ENCODE results near the gene RAB14. TPM values are rescaled to one million over a fixed set of nuclear protein-coding genes. Genes with fewer than 3 reads are reported as not detected.
"Not testable (repeated sequence)": the region's sequence is repeated elsewhere in the genome, so short reads cannot be mapped to it uniquely, and the experiment has no call there.

RAB14 gene
- total and polyA plus RNA-seq, 10 of the 15 experiments (the other 5 are each of a cell fraction or from before 2014, with no cell fraction given): 16.7 to 59.9 (median 25.4) TPM

- H3K27ac ChIP-seq (ENCODE audit: control insufficient read depth, insufficient read depth); H3K9me3 ChIP-seq (replicated peaks; ENCODE audit: control insufficient read depth, insufficient read depth, low read length); H4K20me1 ChIP-seq (ENCODE audit: control insufficient read depth, insufficient read depth); H3K27me3 ChIP-seq (replicated peaks in 1 of 2; ENCODE audit: control insufficient read depth in 2 of 2, insufficient read depth in 2 of 2, low read length in 1 of 2); BruUV-seq (replicated peaks); DNase-seq (ENCODE audit: low read depth, low spot score); POLR2A ChIA-PET; FAIRE-seq; in situ Hi-C loops (cut with MboI); intact Hi-C loops (cut with micrococcal nuclease; ENCODE audit: unreplicated experiment); H2AFZ ChIP-seq (ENCODE audit: control insufficient read depth, low read depth, low read length); H3K4me1 ChIP-seq (ENCODE audit: control insufficient read depth, insufficient read depth, low read length); H3K4me3 ChIP-seq; H3K9ac ChIP-seq (ENCODE audit: control insufficient read depth, insufficient read depth, low read length); H3K4me2 ChIP-seq (ENCODE audit: control insufficient read depth, insufficient read depth); ATAC-seq; RAD21 ChIA-PET (ENCODE audit: unreplicated experiment); H3K79me2 ChIP-seq (ENCODE audit: control insufficient read depth, insufficient read depth, low read length); CTCF ChIA-PET: not testable (repeated sequence)
- 10% methylated on average over 3 of the region's 3 CpGs for WGBS (ENCODE audit: insufficient coverage, insufficient replicate concordance, low lambda C conversion rate, missing lambda C conversion rate)
- TF ChIP-seq SPI1 (IDR thresholded peaks at IDR 0.05; ENCODE audit: borderline replicate concordance, insufficient read depth, low read depth, low read length): peak; percentile 63
- SMC1A ChIA-PET (ENCODE audit: uncharacterized antibody, unreplicated experiment): interaction anchor here (0.7 to 1.0 kb wide), 2 partner anchors 26 to 32 kb away, joined by 3 to 4 read pairs; no protein-coding TSS in a partner anchor
- H3K36me3 ChIP-seq (ENCODE audit: control insufficient read depth in 2 of 2, insufficient read depth in 2 of 2, low read length in 1 of 2): peaks cover 7 to 17% of the 10 kb centered on the region in 2 experiments
These were observed 72.3 kb downstream of the RAB14 start for GRCh38 chr9:121129384-121129783.

Small RNA genes within 50 kb of the gene (small RNA-seq; reads per million reads assigned to genes)
- not detected for gene RN7SL181P

Other genes starting within 250 kb of the RAB14 start
- 1.2 and 2.4 TPM in 2 replicates for gene C5, start 151.6 kb downstream of the RAB14 start, total RNA-seq (2014; rRNA removed)
- gene C5, start 151.6 kb downstream of the RAB14 start, total RNA-seq (2014; rRNA removed; fragmentation: Illumina TruSeq; extraction: Trizol): 1.8 and 2.1 TPM in 2 replicates
- gene C5, start 151.6 kb downstream of the RAB14 start, total RNA-seq (2021): 1.4 and 1.5 TPM in 2 replicates
- 1.1 and 2.2 TPM in 2 replicates for gene C5, start 151.6 kb downstream of the RAB14 start, polyA plus RNA-seq (2011; rRNA removed)
- 1.2 and 2.4 TPM in 2 replicates for gene C5, start 151.6 kb downstream of the RAB14 start, polyA plus RNA-seq (2014; fragmentation: Illumina TruSeq; extraction: Trizol)
- under 1 TPM; 0.39 to 0.60 TPM for gene C5, start 151.6 kb downstream of the RAB14 start, polyA plus RNA-seq (2014; fragmentation: Nextera tagmentation; extraction: Ambion mirVana)
- 2.0 and 2.2 TPM in 2 replicates for gene C5, start 151.6 kb downstream of the RAB14 start, polyA plus RNA-seq (2014; rRNA removed)
- gene C5, start 151.6 kb downstream of the RAB14 start, polyA plus RNA-seq (2016; fragmentation: Nextera tagmentation; extraction: Ambion mirVana): 1 to 10 TPM; 1.1 to 1.5 TPM
- gene CNTRL, start 126.9 kb downstream of the RAB14 start, total RNA-seq (2014; rRNA removed): 34.3 and 37.5 TPM in 2 replicates
- 65.4 and 66.3 TPM in 2 replicates for gene CNTRL, start 126.9 kb downstream of the RAB14 start, total RNA-seq (2014; rRNA removed; fragmentation: Illumina TruSeq; extraction: Trizol)
- 48.2 and 50.8 TPM in 2 replicates for gene CNTRL, start 126.9 kb downstream of the RAB14 start, total RNA-seq (2021)
- 59.0 and 81.7 TPM in 2 replicates for gene CNTRL, start 126.9 kb downstream of the RAB14 start, polyA plus RNA-seq (2011; rRNA removed)
- 53.9 and 66.5 TPM in 2 replicates for gene CNTRL, start 126.9 kb downstream of the RAB14 start, polyA plus RNA-seq (2014; fragmentation: Illumina TruSeq; extraction: Trizol)
- 10 to 100 TPM; 20.0 to 22.0 TPM for gene CNTRL, start 126.9 kb downstream of the RAB14 start, polyA plus RNA-seq (2014; fragmentation: Nextera tagmentation; extraction: Ambion mirVana)
- 27.2 and 32.1 TPM in 2 replicates for gene CNTRL, start 126.9 kb downstream of the RAB14 start, polyA plus RNA-seq (2014; rRNA removed)
- 10 to 100 TPM; 37.3 to 40.2 TPM for gene CNTRL, start 126.9 kb downstream of the RAB14 start, polyA plus RNA-seq (2016; fragmentation: Nextera tagmentation; extraction: Ambion mirVana)
- 6.3 and 8.1 TPM in 2 replicates for gene GSN, start 66.3 kb upstream of the RAB14 start, total RNA-seq (2014; rRNA removed)
- 5.1 and 5.9 TPM in 2 replicates for gene GSN, start 66.3 kb upstream of the RAB14 start, total RNA-seq (2014; rRNA removed; fragmentation: Illumina TruSeq; extraction: Trizol)
- 6.5 and 7.7 TPM in 2 replicates for gene GSN, start 66.3 kb upstream of the RAB14 start, total RNA-seq (2021)
- gene GSN, start 66.3 kb upstream of the RAB14 start, polyA plus RNA-seq (2011; rRNA removed): 6.1 and 7.8 TPM in 2 replicates
- 3.9 and 6.5 TPM in 2 replicates for gene GSN, start 66.3 kb upstream of the RAB14 start, polyA plus RNA-seq (2014; fragmentation: Illumina TruSeq; extraction: Trizol)
- gene GSN, start 66.3 kb upstream of the RAB14 start, polyA plus RNA-seq (2014; fragmentation: Nextera tagmentation; extraction: Ambion mirVana): under 1 TPM; 0.66 to 0.84 TPM
- gene GSN, start 66.3 kb upstream of the RAB14 start, polyA plus RNA-seq (2014; rRNA removed): 9.2 and 9.8 TPM in 2 replicates
- gene GSN, start 66.3 kb upstream of the RAB14 start, polyA plus RNA-seq (2016; fragmentation: Nextera tagmentation; extraction: Ambion mirVana): 1 to 10 TPM; 5.2 to 6.1 TPM
- gene STOM, start 168.4 kb upstream of the RAB14 start, total RNA-seq (2014; rRNA removed): 36.0 and 43.0 TPM in 2 replicates
- gene STOM, start 168.4 kb upstream of the RAB14 start, total RNA-seq (2014; rRNA removed; fragmentation: Illumina TruSeq; extraction: Trizol): 45.0 and 45.4 TPM in 2 replicates
- gene STOM, start 168.4 kb upstream of the RAB14 start, total RNA-seq (2021): 47.4 and 49.8 TPM in 2 replicates
- gene STOM, start 168.4 kb upstream of the RAB14 start, polyA plus RNA-seq (2011; rRNA removed): 6.7 and 7.6 TPM in 2 replicates
- 41.2 and 50.9 TPM in 2 replicates for gene STOM, start 168.4 kb upstream of the RAB14 start, polyA plus RNA-seq (2014; fragmentation: Illumina TruSeq; extraction: Trizol)
- 10 to 100 TPM; 20.6 to 34.5 TPM for gene STOM, start 168.4 kb upstream of the RAB14 start, polyA plus RNA-seq (2014; fragmentation: Nextera tagmentation; extraction: Ambion mirVana)
- 33.2 and 38.3 TPM in 2 replicates for gene STOM, start 168.4 kb upstream of the RAB14 start, polyA plus RNA-seq (2014; rRNA removed)
- 10 to 100 TPM; 42.6 to 44.0 TPM for gene STOM, start 168.4 kb upstream of the RAB14 start, polyA plus RNA-seq (2016; fragmentation: Nextera tagmentation; extraction: Ambion mirVana)